ENCODE data around the gene ADGRL2. TPM values are rescaled to one million over a fixed set of nuclear protein-coding genes. Genes with fewer than 3 reads are reported as not detected.

The ADGRL2 gene
- total and polyA plus RNA-seq, 7 donors: 5.0 to 13.2 (median 7.2) TPM

GRCh38 chr1:82034812-82035211, 234.1 kb downstream of the ADGRL2 start:
- no peak overlapping the region for H3K4me3 ChIP-seq
- WGBS, 3 donors: 67 to 80% (median 75%) methylated on average over 3 of the region's 3 CpGs
- ATAC-seq (no peak), DNase-seq (no peak)
- TF ChIP-seq, protein P1, sequence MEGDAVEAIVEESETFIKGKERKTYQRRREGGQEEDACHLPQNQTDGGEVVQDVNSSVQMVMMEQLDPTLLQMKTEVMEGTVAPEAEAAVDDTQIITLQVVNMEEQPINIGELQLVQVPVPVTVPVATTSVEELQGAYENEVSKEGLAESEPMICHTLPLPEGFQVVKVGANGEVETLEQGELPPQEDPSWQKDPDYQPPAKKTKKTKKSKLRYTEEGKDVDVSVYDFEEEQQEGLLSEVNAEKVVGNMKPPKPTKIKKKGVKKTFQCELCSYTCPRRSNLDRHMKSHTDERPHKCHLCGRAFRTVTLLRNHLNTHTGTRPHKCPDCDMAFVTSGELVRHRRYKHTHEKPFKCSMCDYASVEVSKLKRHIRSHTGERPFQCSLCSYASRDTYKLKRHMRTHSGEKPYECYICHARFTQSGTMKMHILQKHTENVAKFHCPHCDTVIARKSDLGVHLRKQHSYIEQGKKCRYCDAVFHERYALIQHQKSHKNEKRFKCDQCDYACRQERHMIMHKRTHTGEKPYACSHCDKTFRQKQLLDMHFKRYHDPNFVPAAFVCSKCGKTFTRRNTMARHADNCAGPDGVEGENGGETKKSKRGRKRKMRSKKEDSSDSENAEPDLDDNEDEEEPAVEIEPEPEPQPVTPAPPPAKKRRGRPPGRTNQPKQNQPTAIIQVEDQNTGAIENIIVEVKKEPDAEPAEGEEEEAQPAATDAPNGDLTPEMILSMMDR (IDR thresholded peaks at IDR 0.05): no peak
- H3K9me3 ChIP-seq: no peaks in the 10 kb centered on the region
- H3K27ac ChIP-seq: no peak overlapping the region
- no peaks in the 10 kb centered on the region for H3K36me3 ChIP-seq (ENCODE audit: insufficient read depth in 1 of 2, low read depth in 1 of 2)
- H3K27me3 ChIP-seq (ENCODE audit: insufficient read depth in 3 of 3, low read length in 2 of 3): no peaks in the 10 kb centered on the region
- H3K4me1 ChIP-seq: no peaks in the 10 kb centered on the region
- intact Hi-C loops (cut with DNase I): no loop called here
